KOPT-K1 (cell line): ENCODE results near the gene MEF2A.

Experiments used
- H3K27ac ChIP-seq: fragments of 200-600 bp; sonication (generic); 2 replicates; pipeline ENCODE4 v1.5.1; 2016; ENCODE audit warnings: antibody characterized with exemption, mild to moderate bottlenecking, low read depth, low read length; ENCODE audit not compliant: poor library complexity, severe bottlenecking
- H3K36me3 ChIP-seq: fragments of 200-600 bp; sonication (generic); 2 replicates; pipeline ENCODE4 v1.5.1; 2017; ENCODE audit warnings: antibody characterized with exemption, mild to moderate bottlenecking, low read length, moderate library complexity; ENCODE audit not compliant: insufficient read depth
- H3K9me3 ChIP-seq: fragments of 200-600 bp; sonication (generic); 2 replicates; pipeline ENCODE4 v1.5.1; 2017; ENCODE audit warnings: antibody characterized with exemption, low read length, mild to moderate bottlenecking; ENCODE audit not compliant: insufficient read depth, poor library complexity, severe bottlenecking

Gene MEF2A

GRCh38 chr15:99606646-99607045 is 40.9 kb downstream of the MEF2A start:
- H3K36me3 ChIP-seq, result peaks cover 12% of the 10 kb centered on the region; the same call in 1 of the 2 replicates
- H3K27ac ChIP-seq, result no peak overlapping the region
- H3K9me3 ChIP-seq, result peaks cover 7% of the 10 kb centered on the region

- H3K27ac ChIP-seq, result no peak overlapping the region
- H3K36me3 ChIP-seq, result no peaks in the 10 kb centered on the region
- H3K9me3 ChIP-seq, result no peaks in the 10 kb centered on the region
Measured at GRCh38 chr15:99613481-99613880, 47.7 kb downstream of the MEF2A start.

GRCh38 chr15:99613887-99614647 is 48.3 kb downstream of the MEF2A start:
- Histone ChIP-seq H3K9me3 (no peaks in the 10 kb centered on the region), H3K27ac (no peak overlapping the region), H3K36me3 (no peaks in the 10 kb centered on the region)

GRCh38 chr15:99614749-99615288 is 49.0 kb downstream of the MEF2A start:
- Histone ChIP-seq H3K36me3 (no peaks in the 10 kb centered on the region), H3K27ac (no peak overlapping the region), H3K9me3 (no peaks in the 10 kb centered on the region)

GRCh38 chr15:99615460-99615859 is 49.7 kb downstream of the MEF2A start:
- Histone ChIP-seq H3K27ac (no peak overlapping the region), H3K36me3 (peaks cover 3% of the 10 kb centered on the region; the same call in 1 of the 2 replicates), H3K9me3 (no peaks in the 10 kb centered on the region)

- no peaks in the 10 kb centered on the region for H3K9me3 ChIP-seq
- H3K36me3 ChIP-seq, result peaks cover 9% of the 10 kb centered on the region
Measured at GRCh38 chr15:99616129-99616528, 50.3 kb downstream of the MEF2A start.

GRCh38 chr15:99616773-99617342 is 51.1 kb downstream of the MEF2A start:
- Histone ChIP-seq H3K27ac (no peak overlapping the region), H3K9me3 (no peaks in the 10 kb centered on the region), H3K36me3 (peaks cover 11% of the 10 kb centered on the region)

More at GRCh38 chr15:99616129-99616528, 50.3 kb downstream of the MEF2A start:
- no peak overlapping the region for H3K27ac ChIP-seq

- H3K27ac ChIP-seq, result no peak overlapping the region
- peaks cover 22% of the 10 kb centered on the region for H3K36me3 ChIP-seq
- H3K9me3 ChIP-seq, result peaks cover 12% of the 10 kb centered on the region
Measured at GRCh38 chr15:99618941-99619411, 53.2 kb downstream of the MEF2A start.

GRCh38 chr15:99619712-99620111 is 53.9 kb downstream of the MEF2A start:
- H3K36me3 ChIP-seq, result peaks cover 29% of the 10 kb centered on the region
- peaks cover 20% of the 10 kb centered on the region for H3K9me3 ChIP-seq
- H3K27ac ChIP-seq, result no peak overlapping the region

- Histone ChIP-seq H3K9me3 (peaks cover 24% of the 10 kb centered on the region), H3K27ac (no peak overlapping the region), H3K36me3 (peaks cover 29% of the 10 kb centered on the region)
Measured at GRCh38 chr15:99620178-99620577, 54.4 kb downstream of the MEF2A start.

GRCh38 chr15:99621767-99622166 is 56.0 kb downstream of the MEF2A start:
- peaks cover 32% of the 10 kb centered on the region for H3K36me3 ChIP-seq
- H3K27ac ChIP-seq, result no peak overlapping the region
- H3K9me3 ChIP-seq, result peaks cover 40% of the 10 kb centered on the region

- Histone ChIP-seq H3K9me3 (peaks cover 47% of the 10 kb centered on the region), H3K27ac (no peak overlapping the region), H3K36me3 (peaks cover 23% of the 10 kb centered on the region)
Measured at GRCh38 chr15:99628374-99629001, 62.7 kb downstream of the MEF2A start.

- peaks cover 34% of the 10 kb centered on the region for H3K36me3 ChIP-seq
- H3K9me3 ChIP-seq, result peaks cover 45% of the 10 kb centered on the region
- no peak overlapping the region for H3K27ac ChIP-seq
Measured at GRCh38 chr15:99630607-99631131, 64.9 kb downstream of the MEF2A start.

- H3K27ac ChIP-seq, result no peak overlapping the region
- peaks cover 40% of the 10 kb centered on the region for H3K36me3 ChIP-seq
- H3K9me3 ChIP-seq, result peaks cover 45% of the 10 kb centered on the region
Measured at GRCh38 chr15:99631255-99631654, 65.5 kb downstream of the MEF2A start.

- H3K9me3 ChIP-seq, result peaks cover 50% of the 10 kb centered on the region
- H3K27ac ChIP-seq, result no peak overlapping the region
- H3K36me3 ChIP-seq, result peaks cover 41% of the 10 kb centered on the region
Measured at GRCh38 chr15:99632521-99632920, 66.7 kb downstream of the MEF2A start.
